HepG2 (cell line): ENCODE data around the gene KIF23. TPM values are rescaled to one million over a fixed set of nuclear protein-coding genes. Genes with fewer than 3 reads are reported as not detected.

ENCODE experiments used
- ATM ChIP-seq: fragments of 450-650 bp; IDR thresholded peaks from 2 replicates; pipeline ENCODE4 v1.7.1; 2017; ENCODE audit warnings: mild to moderate bottlenecking, borderline replicate concordance
- CSRNP2 ChIP-seq: sonication (generic); formaldehyde crosslinking; conservative IDR thresholded peaks from 2 replicates; pipeline ENCODE4 v1.8.0; 2022; ENCODE audit warnings: low read depth, missing genetic modification reagents
- FOXP4 ChIP-seq: sonication (generic); formaldehyde crosslinking; IDR thresholded peaks from 2 replicates; pipeline ENCODE4 v1.4.0; 2020; ENCODE audit warnings: missing genetic modification reagents
- ISX ChIP-seq: sonication (generic); formaldehyde crosslinking; conservative IDR thresholded peaks from 2 replicates; pipeline ENCODE4 v1.5.0; 2020; ENCODE audit warnings: missing genetic modification reagents
- JARID2 ChIP-seq: sonication (generic); formaldehyde crosslinking; IDR thresholded peaks from 2 replicates; pipeline ENCODE4 v1.8.1; 2023; ENCODE audit warnings: missing genetic modification reagents, inconsistent platforms; ENCODE audit not compliant: insufficient replicate concordance
- MTERF4 ChIP-seq: sonication (generic); formaldehyde crosslinking; IDR thresholded peaks from 2 replicates; pipeline ENCODE4 v1.8.0; 2023; ENCODE audit warnings: mild to moderate bottlenecking, missing genetic modification reagents
- RFX3 ChIP-seq: IDR thresholded peaks from 2 replicates; pipeline ENCODE4 v1.6.1; 2016; ENCODE audit warnings: missing biosample characterization, missing genetic modification reagents
- SMYD3 ChIP-seq: sonication (generic); formaldehyde crosslinking; IDR thresholded peaks from 2 replicates; pipeline ENCODE4 v1.8.1; 2023; ENCODE audit warnings: mild to moderate bottlenecking, missing genetic modification reagents
- SPEN ChIP-seq: sonication (generic); formaldehyde crosslinking; IDR thresholded peaks from 2 replicates; pipeline ENCODE4 v1.5.1; 2020; ENCODE audit warnings: low read depth, mild to moderate bottlenecking, missing genetic modification reagents
- THAP9 ChIP-seq: sonication (generic); formaldehyde crosslinking; IDR thresholded peaks from 2 replicates; pipeline ENCODE4; 2020; ENCODE audit warnings: missing genetic modification reagents, mild to moderate bottlenecking, borderline replicate concordance
- ZBTB25 ChIP-seq: IDR thresholded peaks from 2 replicates; pipeline ENCODE4 v1.6.1; 2018; ENCODE audit warnings: missing genetic modification reagents
- ZNF251 ChIP-seq: sonication (generic); formaldehyde crosslinking; IDR thresholded peaks from 2 replicates; pipeline ENCODE4 v1.9.0; 2021; ENCODE audit warnings: mild to moderate bottlenecking, missing genetic modification reagents
- ZNF329 ChIP-seq: sonication (generic); formaldehyde crosslinking; IDR thresholded peaks from 2 replicates; pipeline ENCODE4 v1.9.0; 2021; ENCODE audit warnings: low read depth, mild to moderate bottlenecking, missing genetic modification reagents
- ZNF563 ChIP-seq: sonication (generic); formaldehyde crosslinking; IDR thresholded peaks from 2 replicates; pipeline ENCODE4 v1.8.0; 2022; ENCODE audit warnings: mild to moderate bottlenecking, moderate library complexity, missing genetic modification reagents
- ZNF580 ChIP-seq: IDR thresholded peaks from 2 replicates; pipeline ENCODE4 v1.6.1; 2016; ENCODE audit warnings: low read depth, borderline replicate concordance
- ZNF629 ChIP-seq: sonication (generic); formaldehyde crosslinking; conservative IDR thresholded peaks from 2 replicates; pipeline ENCODE4 v1.5.0; 2020; ENCODE audit warnings: missing genetic modification reagents
- ZNF713 ChIP-seq: sonication (generic); formaldehyde crosslinking; IDR thresholded peaks from 2 replicates; pipeline ENCODE4 v1.4.0; 2020; ENCODE audit warnings: mild to moderate bottlenecking, missing genetic modification reagents
- polyA plus RNA-seq, 8 experiments: library from polyadenylated mRNA; depleted of rRNA in 3 of 8; stranded (reverse) in 7 of 8; unstranded in 1 of 8; fragments of >200 nt; fragmentation: Illumina TruSeq in 4 of 8; extraction: Trizol in 4 of 8; gene quantifications; 2 replicates each; pipeline versions ENCODE4 v1.2.1 to v1.2.3, GENCODE V29; 2011 to 2016; ENCODE audit warnings: low read depth in 4 of 8, missing spikeins in 1 of 8, mixed read lengths in 1 of 8; ENCODE audit not compliant: insufficient read depth in 1 of 8
- total RNA-seq, 5 experiments: library from RNA; depleted of rRNA; stranded (reverse); fragments of >200 nt; fragmentation: Illumina TruSeq; extraction: Trizol; gene quantifications; 2 replicates each; pipeline ENCODE4 v1.2.3, GENCODE V29; 2016; ENCODE audit warnings: low read depth in 1 of 5

The KIF23 gene
- total and polyA plus RNA-seq, 2 of the 13 experiments (the other 11 are each of a cell fraction or from before 2014, with no cell fraction given) = 11.3 to 38.1 TPM

GRCh38 chr15:69413822-69414700 is at the start of gene KIF23 (continued):
- TF ChIP-seq ZBTB25 (CRISPR knock-in tag) = no peak
- TF ChIP-seq SMYD3 (CRISPR knock-in tag) = 0 out of 2 replicates have a peak, but pooled peaks have one; percentile 50
- no peak for TF ChIP-seq ZNF580 (CRISPR knock-in tag)
- TF ChIP-seq CSRNP2 = no peak
- no peak for TF ChIP-seq ZNF251 (CRISPR knock-in tag)
- TF ChIP-seq ATM = no peak
- no peak for TF ChIP-seq ZNF329 (CRISPR knock-in tag)
- TF ChIP-seq MTERF4 (CRISPR knock-in tag) = no peak
- TF ChIP-seq FOXP4 = no peak
- TF ChIP-seq ZNF629 (CRISPR knock-in tag) = 0 out of 2 replicates have a peak, but pooled peaks have one; percentile 19
- TF ChIP-seq THAP9 (CRISPR knock-in tag) = peak; percentile 32; the same call in 1 of the 2 replicates
- peak; percentile 96 for TF ChIP-seq RFX3 (CRISPR knock-in tag)
- peak; percentile 36; the same call in 1 of the 2 replicates for TF ChIP-seq SPEN (CRISPR knock-in tag)
- no peak for TF ChIP-seq ISX (CRISPR knock-in tag)
- TF ChIP-seq ZNF563 = 0 out of 2 replicates have a peak, but pooled peaks have one; percentile 4
- no peak for TF ChIP-seq JARID2
- peak; percentile 51; the same call in 1 of the 2 replicates for TF ChIP-seq ZNF713 (CRISPR knock-in tag)
